ENCODE measurements around the gene VPS25.

GRCh38 chr17:42779936-42780850 lies 6.9 kb downstream of the VPS25 start, which contains the start of gene WNK4:
- no peak for TF ChIP-seq CTCF (IDR thresholded peaks at IDR 0.05)
- TF ChIP-seq POLR2A (IDR thresholded peaks at IDR 0.05), result peak in 2 of 3 donors; percentile 9 to 14

Measured in body of pancreas (tissue), 4 donors.